Measurements from ENCODE around the gene EME1. TPM values are rescaled to one million over a fixed set of nuclear protein-coding genes. Genes with fewer than 3 reads are reported as not detected.

The EME1 gene
- total and polyA plus RNA-seq, 2 experiments from 2014 or later, result 14.4 to 15.9 TPM

- TF ChIP-seq ZNF462 (CRISPR knock-in tag; IDR thresholded peaks at IDR 0.05), result no peak
- TF ChIP-seq CREB1 (CRISPR knock-in tag; IDR thresholded peaks at IDR 0.05; ENCODE audit: low read depth), result no peak
- no peak for TF ChIP-seq NANOG (IDR thresholded peaks at IDR 0.05; ENCODE audit: borderline replicate concordance)
- TF ChIP-seq POLR2AphosphoS5 (IDR thresholded peaks at IDR 0.05; ENCODE audit: low read depth), result no peak
- no peak for TF ChIP-seq ZNF331 (CRISPR knock-in tag; IDR thresholded peaks at IDR 0.05; ENCODE audit: low read depth)
- no peak for TF ChIP-seq EZH2 (IDR thresholded peaks at IDR 0.05; ENCODE audit: low read depth, unreplicated experiment)
- no peak for TF ChIP-seq ZNF114 (CRISPR knock-in tag; IDR thresholded peaks at IDR 0.05)
Measured at GRCh38 chr17:50381260-50381815, 8.3 kb downstream of the EME1 start (continued).

GRCh38 chr17:50381920-50382319 is 8.9 kb downstream of the EME1 start:
- Mint-ChIP-seq H3K27me3 (ENCODE audit: insufficient read depth, low read depth, poor library complexity) (peaks cover 8% of the 10 kb centered on the region), H3K36me3 (ENCODE audit: low read depth) (peaks cover 77% of the 10 kb centered on the region), H3K4me3 (no peak overlapping the region), H3K27ac (no peak overlapping the region), H3K9me3 (no peaks in the 10 kb centered on the region), H3K4me1 (no peaks in the 10 kb centered on the region)
- Histone ChIP-seq H3K36me3 (ENCODE audit: insufficient read depth) (peaks cover 35% of the 10 kb centered on the region), H3K4me1 (ENCODE audit: insufficient read depth) (no peaks in the 10 kb centered on the region), H3F3A (replicated peaks; ENCODE audit: low read depth) (0 out of 2 replicates have a peak, but pooled peaks cover 3% of the 10 kb centered on the region), H3K79me2 (replicated peaks; ENCODE audit: insufficient read depth) (no peaks in the 10 kb centered on the region), H3K27me3 (ENCODE audit: insufficient read depth) (no peaks in the 10 kb centered on the region), H3K4me2 (no peak overlapping the region), H3K9me2 (ENCODE audit: insufficient read depth) (no peaks in the 10 kb centered on the region), H2AFZ (no peak overlapping the region), H4K20me1 (replicated peaks; ENCODE audit: insufficient read depth) (peaks cover 4% of the 10 kb centered on the region; the same call in 1 of the 2 replicates), H3K4me3 (no peak overlapping the region), H3K27ac (ENCODE audit: low read depth) (no peak overlapping the region)
- DNase-seq (ENCODE audit: low spot score) (no peak), ATAC-seq (no peak)
- TF ChIP-seq CTCF (conservative IDR thresholded peaks at IDR 0.05; ENCODE audit: low read depth in 2 of 2) (no peak), JUNB (IDR thresholded peaks at IDR 0.05; ENCODE audit: unreplicated experiment) (no peak), ZNF114 (CRISPR knock-in tag; IDR thresholded peaks at IDR 0.05) (no peak), ETS1 (IDR thresholded peaks at IDR 0.05) (no peak)
